Suprapubic skin (tissue), 4 donors: ENCODE measurements around the gene TTC23.

Source experiments
- EP300 ChIP-seq: sonication (generic); formaldehyde crosslinking; IDR thresholded peaks from one replicate; pipeline ENCODE4 v1.6.1; 2017; ENCODE audit warnings: antibody characterized with exemption
- POLR2A ChIP-seq, 2 donors: fragments of 450-650 bp; IDR thresholded peaks; one replicate each; pipeline ENCODE4 v1.6.1; 2017; ENCODE audit warnings: antibody characterized with exemption in 2 of 2, mild to moderate bottlenecking in 2 of 2, moderate library complexity in 2 of 2
- POLR2AphosphoS5 ChIP-seq, 3 donors: sonication (generic); formaldehyde crosslinking; IDR thresholded peaks; one replicate each; pipeline ENCODE4 v1.6.1; 2017; ENCODE audit warnings: antibody characterized with exemption in 3 of 3
- TF ChIP-seq, protein P1 (sequence below), 2 donors: fragments of 200-600 bp in 1 of 2; fragments of 450-650 bp in 1 of 2; sonication (generic) in 1 of 2; IDR thresholded peaks; one replicate each; pipeline ENCODE4 v1.5.1; 2016 to 2019; ENCODE audit warnings: antibody characterized with exemption in 2 of 2, mild to moderate bottlenecking in 1 of 2, moderate library complexity in 1 of 2

DNA sequence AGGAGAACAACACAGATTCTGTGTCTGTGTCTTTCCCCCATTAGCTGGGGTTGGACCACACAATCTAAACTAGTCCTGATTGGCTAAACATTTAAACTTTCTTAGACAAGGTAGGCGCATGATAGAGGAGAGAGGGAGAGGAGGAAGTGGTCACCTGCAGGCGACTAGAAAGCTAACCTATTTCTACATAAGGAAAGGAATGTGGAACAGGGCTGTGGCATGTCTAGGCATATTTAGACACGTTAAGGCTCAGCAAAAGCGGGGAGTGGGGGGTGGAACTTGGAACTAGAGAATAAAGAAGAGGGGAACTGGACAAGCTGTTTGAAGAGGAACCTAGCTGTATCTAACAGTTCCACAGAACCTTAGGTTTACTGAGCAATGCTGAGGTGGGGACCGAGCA, 14.7 kb upstream of the TTC23 start:
- TF ChIP-seq, protein P1, sequence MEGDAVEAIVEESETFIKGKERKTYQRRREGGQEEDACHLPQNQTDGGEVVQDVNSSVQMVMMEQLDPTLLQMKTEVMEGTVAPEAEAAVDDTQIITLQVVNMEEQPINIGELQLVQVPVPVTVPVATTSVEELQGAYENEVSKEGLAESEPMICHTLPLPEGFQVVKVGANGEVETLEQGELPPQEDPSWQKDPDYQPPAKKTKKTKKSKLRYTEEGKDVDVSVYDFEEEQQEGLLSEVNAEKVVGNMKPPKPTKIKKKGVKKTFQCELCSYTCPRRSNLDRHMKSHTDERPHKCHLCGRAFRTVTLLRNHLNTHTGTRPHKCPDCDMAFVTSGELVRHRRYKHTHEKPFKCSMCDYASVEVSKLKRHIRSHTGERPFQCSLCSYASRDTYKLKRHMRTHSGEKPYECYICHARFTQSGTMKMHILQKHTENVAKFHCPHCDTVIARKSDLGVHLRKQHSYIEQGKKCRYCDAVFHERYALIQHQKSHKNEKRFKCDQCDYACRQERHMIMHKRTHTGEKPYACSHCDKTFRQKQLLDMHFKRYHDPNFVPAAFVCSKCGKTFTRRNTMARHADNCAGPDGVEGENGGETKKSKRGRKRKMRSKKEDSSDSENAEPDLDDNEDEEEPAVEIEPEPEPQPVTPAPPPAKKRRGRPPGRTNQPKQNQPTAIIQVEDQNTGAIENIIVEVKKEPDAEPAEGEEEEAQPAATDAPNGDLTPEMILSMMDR (IDR thresholded peaks at IDR 0.05): no peak
- TF ChIP-seq POLR2A (IDR thresholded peaks at IDR 0.05): no peak
- TF ChIP-seq POLR2AphosphoS5 (IDR thresholded peaks at IDR 0.05): no peak
- TF ChIP-seq EP300: no peak
